T1000 (cell line): ENCODE measurements around the gene CCNT1.
A peak's percentile ranks its signal among the peaks of the same experiment; 100 is the strongest.
"Not testable (repeated sequence)": the region's sequence is repeated elsewhere in the genome, so short reads cannot be mapped to it uniquely, and the experiment has no call there.

Experiments
- DNase-seq: peaks from one replicate; lab custom pipeline; 2025; ENCODE audit warnings: mixed read lengths; lab: John Stamatoyannopoulos, UW

CCNT1 gene

DNA sequence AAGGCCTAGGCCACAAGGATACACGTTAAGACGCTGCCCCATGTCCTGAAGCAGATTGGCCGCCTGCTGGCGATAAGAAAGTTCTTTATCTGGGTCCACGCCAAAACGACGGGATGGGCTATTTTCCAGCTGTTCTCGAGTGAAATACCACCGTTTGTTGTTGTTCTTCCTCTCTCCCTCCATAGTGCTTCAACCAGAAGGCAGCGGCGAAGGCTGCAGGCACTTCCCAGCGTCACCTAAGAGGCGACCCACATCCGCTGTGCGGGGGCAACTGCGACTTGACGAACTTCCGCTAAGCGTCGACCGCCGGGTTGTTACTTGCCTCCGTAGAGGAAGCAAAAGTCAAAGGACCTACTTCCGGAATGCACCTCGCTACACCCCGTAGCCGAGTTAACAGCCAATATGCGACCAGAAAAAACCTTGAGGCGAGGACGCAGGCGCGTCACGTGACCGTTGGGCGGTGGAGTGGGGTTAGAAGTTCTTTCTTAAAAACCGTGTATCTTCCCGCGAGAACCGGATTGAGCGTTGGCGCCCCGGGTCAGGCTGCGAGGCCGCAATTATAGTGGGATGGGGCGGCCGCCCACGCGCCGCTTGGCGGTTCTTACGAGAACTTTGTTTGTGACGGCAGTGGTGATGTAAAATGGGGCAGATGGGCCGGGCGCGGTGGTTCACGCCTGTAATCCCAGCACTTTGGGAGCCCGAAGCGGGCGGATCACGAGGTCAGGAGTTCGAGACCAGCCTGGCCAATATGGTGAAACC is at the start of gene CCNT1:
CCNT1 (minus strand) TSS at position 215 of the 759 bp plus-strand sequence; CDS start at position 183, 32 bp downstream.
- DNase-seq, result peak; percentile 98

DNA sequence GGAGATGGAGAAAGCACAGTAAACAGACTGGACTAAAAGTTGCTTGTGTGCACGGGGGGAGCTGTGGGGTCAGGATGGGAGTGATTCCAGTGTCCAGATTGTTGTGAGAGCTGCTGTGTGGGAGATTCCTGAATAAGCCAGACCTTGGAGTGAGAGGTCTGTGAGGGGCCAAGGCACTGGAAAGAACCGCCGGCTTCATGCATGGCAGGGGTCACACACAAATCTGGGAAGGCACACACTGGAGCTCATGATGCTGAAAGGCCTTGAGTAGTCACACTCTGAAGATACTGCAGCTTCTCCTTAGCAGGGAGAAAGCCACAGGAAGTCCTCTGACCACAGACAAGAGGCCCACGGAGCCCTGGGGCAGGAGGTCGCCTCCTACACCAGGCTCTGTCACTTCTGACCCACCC is 49.3 kb upstream of the CCNT1 start:
- no peak for DNase-seq

DNA sequence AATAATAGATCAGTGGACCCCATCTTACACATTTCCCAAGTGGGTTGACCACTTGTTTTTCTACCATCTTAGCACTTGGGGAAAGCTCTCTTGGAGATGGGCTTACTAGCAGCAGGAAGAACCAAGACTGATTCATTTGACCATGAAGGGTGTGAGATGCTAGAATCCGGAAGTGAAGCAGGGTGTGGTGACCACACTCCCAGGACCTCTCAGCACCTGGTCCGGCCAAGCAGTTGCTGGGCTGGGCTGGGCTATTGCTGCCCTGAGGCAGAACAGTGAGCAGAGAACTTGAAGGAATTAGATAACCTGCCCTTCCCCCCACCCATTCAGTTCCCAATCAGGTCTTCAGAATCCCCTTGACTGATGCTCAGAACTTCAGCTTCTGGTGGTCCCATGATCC is 48.0 kb upstream of the CCNT1 start:
- DNase-seq, result no peak

DNA sequence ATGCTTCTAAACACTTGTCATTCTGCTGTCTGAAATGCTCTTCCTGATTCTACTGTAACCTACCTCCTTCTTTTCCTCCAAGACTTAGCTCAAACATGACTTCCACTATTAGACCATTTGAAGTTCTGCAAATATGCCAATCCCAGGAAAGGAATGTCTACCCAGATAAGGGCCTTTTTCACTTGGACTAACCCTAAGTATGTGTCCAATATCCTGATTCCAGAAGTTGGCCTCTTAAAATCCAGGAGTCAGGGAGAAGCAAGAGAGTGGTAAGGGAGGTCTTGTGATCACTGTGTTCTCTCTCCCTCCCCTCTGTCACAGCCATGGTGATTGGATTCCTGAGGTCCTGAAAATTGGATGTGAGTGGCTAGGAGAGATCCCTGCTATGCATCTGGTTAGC is 42.2 kb upstream of the CCNT1 start:
- DNase-seq, result no peak

DNA sequence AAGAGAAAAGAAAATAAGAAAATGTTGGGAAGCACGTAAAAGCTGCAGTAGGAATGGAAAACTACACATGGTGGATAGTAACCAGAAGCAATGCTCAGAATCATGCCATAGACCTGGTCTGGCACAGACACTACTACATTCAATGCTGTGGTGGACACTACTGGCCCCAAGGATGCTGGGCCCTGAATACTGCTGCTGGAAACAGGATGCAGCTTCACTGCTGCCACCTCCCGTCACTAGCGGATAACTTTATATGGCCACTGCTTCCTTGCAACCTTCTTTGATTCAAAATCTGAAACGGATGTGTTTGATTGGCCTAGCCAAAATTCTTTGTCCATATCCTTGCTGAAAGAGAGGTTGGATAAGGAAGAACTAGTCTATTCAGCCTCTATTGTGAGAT is 41.7 kb upstream of the CCNT1 start:
- DNase-seq, result no peak

DNA sequence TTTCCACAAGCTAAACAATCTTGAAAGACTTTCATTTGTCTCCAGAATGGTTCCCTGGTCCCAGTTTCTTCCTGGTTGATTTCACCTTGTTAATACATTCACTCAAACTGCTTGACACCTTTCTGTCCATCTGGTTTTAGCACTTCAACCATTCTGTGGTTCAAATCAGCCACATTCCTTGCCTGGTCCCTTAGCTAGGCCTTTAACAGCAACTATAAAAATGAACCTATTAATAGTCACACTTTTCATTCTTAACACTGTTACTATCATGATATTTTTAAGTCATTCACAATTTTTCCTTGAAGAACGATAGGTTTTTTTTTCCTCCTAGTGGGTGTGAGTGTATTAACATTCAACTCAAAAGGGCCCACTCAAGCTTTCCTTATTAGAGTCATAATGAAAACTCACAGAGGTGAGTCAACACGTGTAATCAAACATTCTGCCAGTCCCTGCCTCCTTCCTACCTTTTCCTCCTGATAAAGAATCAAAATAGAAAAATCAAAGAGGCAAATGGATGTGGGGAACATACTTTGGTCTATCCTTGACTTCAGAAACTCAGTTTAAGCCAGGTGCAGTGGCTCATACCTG is 34.4 kb upstream of the CCNT1 start:
- no peak for DNase-seq

DNA sequence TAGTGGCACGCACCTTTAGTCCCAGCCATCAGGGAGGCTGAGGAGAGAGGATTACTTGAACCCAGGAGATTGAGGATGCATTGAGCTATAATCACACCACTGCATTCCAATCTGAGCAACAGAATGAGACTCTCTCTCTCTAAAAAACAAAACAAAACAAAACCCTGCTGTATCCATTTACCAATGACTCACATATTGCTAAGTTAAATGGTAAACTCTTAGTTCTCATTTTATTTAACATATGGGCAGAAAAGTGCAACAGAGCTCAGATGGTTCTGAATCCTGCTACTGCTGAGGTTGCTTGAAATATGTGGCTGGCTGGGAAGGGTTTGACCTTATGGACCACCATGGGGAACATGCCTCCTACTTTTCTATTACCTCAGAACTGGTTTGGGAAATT is 33.7 kb upstream of the CCNT1 start:
- DNase-seq, result no peak

DNA sequence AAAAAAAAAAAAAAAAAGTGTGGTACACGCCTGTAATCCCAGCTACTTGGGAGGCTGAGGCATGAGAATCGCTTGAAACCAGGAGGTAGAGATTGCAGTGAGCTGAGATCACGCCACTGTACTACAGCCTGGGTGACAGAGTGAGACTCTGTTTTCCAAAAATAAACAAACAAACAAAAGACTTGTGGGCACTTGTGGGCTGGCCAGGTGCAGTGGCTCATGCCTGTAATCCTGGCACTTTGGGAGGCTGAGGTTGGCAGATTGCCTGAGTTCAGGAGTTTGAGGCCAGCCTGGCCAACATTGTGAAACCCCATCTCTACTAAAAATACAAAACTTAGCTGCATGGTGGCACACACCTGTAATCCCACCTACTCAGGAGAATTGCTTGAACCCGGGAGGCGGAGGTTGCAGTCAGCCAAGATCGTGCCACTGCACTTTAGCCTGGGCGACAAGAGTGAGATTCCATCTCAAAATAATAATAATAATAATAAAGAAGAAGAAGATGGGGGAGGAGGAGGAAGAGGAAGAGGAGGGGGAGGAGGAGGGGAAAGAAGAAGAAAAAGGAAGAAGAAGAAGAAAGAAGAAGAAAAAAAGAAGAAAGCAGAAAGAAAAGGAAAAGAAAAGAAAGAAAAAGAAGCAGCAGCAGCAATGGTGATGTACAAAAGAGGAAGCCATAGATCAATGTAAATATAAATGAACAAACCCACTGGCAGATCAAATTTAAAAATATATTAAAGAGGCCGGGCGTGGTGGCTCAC is 27.9 kb upstream of the CCNT1 start:
- DNase-seq, result no peak

DNA sequence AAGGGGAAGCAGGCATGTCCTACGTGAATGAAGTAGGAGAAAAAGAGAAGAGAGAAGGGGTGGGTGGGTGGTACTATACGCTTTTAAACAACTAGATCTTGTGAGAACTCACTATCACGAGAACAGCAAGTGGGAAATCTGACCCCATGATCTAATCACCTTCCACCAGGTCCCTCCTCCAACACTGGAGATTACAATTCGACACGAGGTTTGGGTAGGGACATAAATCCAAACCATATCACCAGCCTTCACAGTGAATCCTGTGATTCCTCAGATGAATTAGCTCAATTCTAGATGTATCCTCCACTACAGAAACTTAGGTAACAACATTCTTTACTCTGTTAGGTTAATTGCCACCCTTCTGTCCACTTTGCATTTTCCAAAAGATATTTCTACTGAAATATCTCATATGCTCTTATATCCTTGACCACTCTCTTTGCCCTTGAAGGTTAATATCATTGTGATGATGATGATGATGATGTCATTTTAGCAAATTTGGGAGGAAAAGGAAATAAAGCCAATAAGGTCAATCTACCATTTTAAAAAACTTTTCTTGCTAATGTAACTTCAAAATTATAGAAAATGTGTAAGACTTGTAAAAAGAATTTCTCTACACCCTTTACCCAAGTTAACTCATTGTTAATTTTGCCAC is 23.2 kb upstream of the CCNT1 start:
- no peak for DNase-seq

DNA sequence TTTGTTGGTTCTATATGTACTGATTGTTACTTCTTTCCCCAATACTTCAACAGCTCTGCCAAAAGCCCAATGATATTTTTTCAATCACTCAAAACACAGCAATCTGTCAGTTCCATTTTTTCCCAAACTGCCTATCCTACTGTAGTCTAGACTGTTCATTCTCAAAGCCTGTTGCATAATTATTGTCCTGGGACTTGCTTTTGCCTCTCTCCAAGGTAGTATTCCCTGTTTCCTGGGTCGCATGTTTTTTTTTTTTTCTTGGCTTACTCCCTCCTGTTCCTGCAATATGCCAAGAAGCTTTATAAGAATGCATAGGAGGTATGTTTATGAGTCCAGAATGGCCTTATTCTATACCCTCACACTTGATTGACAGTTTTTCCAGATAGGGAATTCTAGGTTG is 19.9 kb upstream of the CCNT1 start:
- no peak for DNase-seq

DNA sequence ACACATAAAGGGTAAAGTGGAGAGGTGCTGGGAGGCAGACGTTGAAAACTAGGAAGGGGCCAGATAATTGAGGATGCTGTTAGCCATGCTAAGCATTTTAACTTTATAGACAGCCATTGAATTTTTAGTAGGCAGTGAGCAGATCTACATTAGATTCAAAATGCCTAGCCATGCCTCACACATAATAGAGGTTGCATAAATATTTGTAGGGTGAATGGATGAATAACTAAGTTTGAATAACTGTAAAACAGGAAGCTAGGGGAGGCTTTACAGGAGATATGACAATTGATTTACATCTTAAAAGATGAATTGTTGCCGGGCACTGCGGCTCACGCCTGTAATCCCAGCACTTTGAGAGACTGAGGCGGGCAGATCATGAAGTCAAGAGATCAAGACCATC is 12.3 kb upstream of the CCNT1 start:
- no peak for DNase-seq

DNA sequence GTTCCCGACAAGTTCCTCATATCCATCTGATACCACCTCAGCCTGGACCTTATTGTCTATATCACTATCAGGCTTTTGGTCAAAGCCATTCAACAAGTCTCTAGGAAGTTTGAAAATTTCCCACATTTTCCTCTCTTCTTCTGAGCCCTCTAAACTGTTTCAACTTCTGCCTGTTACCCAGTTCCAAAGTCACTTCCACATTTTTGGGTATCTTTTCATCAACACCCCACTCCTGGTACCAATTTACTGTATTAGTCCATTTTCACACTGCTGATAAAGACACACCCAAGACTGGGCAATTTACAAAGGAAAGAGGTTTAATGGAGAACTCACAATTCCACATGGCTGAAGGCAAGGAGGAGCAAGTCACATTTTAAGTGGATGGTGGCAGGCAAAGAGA is 4.2 kb upstream of the CCNT1 start:
- DNase-seq, result not testable (repeated sequence)

DNA sequence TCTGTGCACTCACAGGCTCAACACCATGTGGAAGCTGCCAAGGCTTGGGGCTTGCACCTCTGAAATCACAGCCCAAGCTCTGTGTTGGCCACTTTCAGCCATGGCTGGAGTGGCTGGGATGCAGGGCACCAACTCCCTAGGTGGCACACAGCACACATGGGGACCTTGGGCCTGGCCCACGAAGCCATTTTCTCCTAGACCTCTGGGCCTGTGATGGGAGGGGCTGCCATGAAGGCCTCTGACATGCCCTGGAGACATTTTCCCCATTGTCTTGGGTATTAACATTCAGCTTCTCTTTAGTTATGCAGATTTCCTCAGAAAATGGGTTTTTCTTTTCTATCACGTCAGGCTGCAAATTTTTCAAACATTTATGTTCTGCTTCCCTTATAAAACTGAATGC is 3.7 kb upstream of the CCNT1 start:
- not testable (repeated sequence) for DNase-seq

DNA sequence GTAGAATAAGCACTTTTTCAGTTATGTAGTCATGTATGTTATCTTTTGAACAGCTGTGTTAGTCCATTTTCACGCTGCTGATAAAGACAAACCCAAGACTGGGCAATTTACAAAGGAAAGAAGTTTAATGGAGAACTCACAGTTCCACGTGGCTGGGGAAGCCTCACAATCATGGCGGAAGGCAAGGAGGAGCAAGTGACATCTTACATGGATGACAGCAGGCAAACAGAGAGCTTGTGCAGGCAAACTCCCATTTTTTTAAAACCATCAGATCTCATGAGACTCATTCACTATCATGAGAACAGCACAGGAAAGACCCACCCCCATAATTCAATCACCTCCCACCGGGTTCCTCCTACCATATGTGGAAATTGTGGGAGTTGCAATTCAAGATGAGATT is 2.5 kb upstream of the CCNT1 start:
- not testable (repeated sequence) for DNase-seq

DNA sequence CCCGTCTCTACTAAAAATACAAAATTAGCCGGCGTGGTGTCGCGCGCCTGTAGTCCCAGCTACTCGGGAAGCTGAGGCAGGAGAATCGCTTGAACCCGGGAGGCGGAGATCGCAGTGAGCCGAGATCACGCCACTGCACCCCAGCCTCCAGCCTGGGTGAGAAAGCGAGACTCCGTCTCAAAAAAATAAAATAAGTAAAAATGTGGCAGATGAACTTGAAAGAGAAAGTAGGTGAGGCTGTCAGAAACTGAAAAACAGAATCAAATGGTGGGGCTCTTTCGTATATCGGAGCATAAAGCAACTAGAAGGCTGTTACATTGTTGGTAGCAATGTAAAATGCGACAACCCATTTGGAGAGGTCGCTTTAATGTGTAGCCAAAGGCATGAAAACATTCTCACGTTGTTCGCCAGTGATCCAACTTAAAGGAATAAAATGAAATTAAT is 767 bp upstream of the CCNT1 start:
- DNase-seq, result no peak

DNA sequence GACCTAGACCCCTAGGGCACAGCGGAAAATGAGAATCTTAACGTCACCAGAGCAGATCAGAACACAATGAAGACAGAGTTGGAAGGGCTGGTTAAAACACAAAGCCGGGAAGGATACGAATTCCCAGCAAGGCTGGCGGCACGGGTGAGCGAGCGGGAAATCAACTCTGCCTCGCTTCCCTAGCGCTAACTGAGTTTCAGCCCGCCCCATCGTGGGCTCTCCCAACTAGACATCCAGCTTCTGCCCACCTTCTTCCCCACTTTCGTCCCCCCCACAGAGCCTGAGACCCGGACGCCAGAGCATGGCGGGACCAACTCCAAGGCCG is 377 bp downstream of the CCNT1 start:
- no peak for DNase-seq

DNA sequence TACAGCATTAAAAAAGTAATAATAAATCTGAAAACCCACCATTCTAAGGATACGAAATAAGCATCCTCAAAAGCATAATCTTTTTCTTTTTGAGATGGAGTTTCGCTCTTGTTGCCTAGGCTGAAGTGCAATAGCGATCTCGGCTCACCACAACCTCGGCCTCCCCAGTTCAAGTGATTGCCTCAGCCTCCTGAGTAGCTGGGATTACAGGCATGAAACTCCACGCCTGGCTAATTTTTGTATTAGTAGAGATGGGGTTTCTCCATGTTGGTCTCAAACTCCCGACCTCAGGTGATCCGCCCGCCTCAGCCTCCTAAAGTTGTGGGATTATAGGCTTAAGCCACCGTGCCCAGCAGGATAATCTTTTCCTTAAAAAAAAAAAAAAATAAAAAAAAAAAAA is 4.3 kb downstream of the CCNT1 start:
- no peak for DNase-seq

DNA sequence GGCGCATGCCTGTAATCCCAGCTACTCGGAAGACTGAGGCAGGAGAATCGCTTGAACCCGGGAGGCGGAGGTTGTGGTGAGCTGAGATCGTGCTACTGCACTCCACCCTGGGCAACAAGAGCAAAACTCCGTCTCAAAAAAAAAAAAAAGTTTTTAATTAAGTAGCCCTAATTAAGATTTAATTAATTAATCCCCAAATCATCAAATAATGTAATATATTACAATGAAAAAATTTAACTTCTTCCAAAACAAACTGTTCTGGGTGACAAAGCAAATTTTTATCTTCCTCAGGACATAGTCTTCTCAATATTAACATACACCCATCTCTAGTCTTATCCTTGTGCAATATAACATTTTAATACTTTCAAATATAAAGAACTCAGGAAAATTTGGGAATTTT is 17.7 kb downstream of the CCNT1 start:
- DNase-seq, result not testable (repeated sequence)

DNA sequence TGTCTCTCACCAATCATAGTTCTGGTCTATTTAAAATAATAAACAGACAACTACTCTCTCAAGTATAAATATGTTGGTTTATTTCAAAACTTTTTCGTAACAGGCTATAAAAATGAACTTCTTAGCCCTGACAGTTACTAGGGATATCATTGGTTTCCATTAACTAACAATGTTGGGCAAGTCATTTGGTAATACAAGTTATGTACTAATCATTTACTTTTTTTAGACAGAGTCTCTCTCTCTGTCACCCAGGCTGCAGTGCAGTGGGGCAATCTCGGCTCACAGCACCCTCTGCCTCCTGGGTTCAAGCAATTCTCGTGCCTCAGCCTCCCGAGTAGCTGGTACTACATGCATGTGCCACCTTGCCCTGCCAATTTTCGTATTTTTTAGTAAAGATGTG is 19.9 kb downstream of the CCNT1 start:
- no peak for DNase-seq

DNA sequence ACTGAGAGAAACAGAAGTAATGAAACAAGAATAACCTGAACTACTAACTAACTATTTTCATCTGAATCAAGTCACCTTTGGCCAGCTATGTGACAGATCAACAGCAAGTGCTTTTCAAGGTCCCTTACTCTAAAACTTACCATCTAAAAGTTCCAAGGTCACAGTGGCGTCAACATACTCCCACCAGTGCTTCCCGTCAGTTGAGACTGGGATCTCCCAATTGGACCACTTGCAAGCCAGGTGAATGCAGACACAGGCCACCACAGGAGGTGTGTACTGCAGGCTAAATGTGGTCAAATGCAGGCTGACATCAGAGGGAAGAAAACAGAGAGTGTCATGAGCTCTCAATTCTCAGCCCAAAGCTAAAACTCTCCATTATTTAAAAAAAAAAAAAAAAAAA is 20.6 kb downstream of the CCNT1 start:
- DNase-seq, result no peak

DNA sequence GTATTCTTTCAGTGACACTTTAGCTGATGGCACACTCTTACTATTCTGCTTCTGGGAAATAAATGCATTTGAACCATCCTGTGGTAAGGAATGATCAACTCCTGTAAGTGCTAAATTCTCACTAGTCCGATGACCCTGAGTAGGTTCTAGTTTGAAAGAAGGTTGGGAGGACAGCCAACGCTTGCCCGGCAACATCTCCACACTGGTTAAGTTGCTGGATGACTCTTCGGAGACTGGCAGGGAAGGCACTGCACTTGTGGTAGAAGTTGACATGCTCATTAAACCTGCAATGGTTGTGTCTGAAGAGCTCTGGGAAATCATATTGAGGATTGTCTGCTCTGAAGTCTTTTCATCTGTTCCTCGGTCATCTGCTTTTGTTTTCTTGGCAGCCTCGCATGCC is 22.5 kb downstream of the CCNT1 start:
- DNase-seq, result no peak

DNA sequence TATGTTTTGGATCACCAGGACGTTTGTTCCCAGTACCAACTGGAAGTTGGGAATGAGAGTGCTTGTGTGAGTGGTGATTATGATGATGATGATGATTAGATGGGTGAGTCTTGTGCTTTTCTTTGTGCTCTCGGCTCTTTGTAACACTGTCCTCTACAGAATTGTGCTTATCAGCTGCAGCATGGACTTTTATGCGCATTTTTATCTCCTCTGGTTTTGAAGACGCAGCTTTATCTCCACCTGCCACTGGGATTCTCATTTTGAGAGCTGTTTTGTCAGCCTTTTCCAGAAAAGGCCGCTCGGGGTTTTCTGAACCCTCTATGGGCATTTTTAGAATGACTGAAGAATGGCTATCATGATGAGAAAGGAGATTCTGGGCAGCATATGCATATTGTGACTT is 22.9 kb downstream of the CCNT1 start:
- DNase-seq, result no peak
